Stomach (tissue), 9 donors: ENCODE measurements around the gene TOM1L1. TPM values are rescaled to one million over a fixed set of nuclear protein-coding genes. Genes with fewer than 3 reads are reported as not detected.

Source experiments
- DNase-seq, 2 donors: peaks; one replicate each; pipeline versions ENCODE4 v3.0.0 to v3.0.0-alpha.2; 2013 to 2019
- H3K27ac ChIP-seq, 5 donors: fragments of 200-600 bp in 4 of 5; sonication (generic) in 4 of 5; one replicate each; pipeline ENCODE4 v1.5.1; 2013 to 2019; ENCODE audit warnings: mild to moderate bottlenecking in 1 of 5, moderate library complexity in 1 of 5
- H3K27me3 ChIP-seq, 3 donors: fragments of 200-600 bp; sonication (generic); one replicate each; pipeline ENCODE4 v1.5.1; 2017 to 2019; ENCODE audit warnings: mixed run types in 1 of 3
- H3K36me3 ChIP-seq, 4 donors: fragments of 200-600 bp; sonication (generic); 1 replicate in 3 of 4; 2 replicates in 1 of 4; pipeline ENCODE4 v1.5.1; 2016 to 2019
- H3K4me1 ChIP-seq, 4 donors: fragments of 200-600 bp; sonication (generic); one replicate each; pipeline ENCODE4 v1.5.1; 2016 to 2019
- H3K4me3 ChIP-seq, 4 donors: fragments of 200-600 bp; sonication (generic) in 3 of 4; one replicate each; pipeline ENCODE4 v1.5.1; 2016 to 2019; ENCODE audit warnings: mild to moderate bottlenecking in 1 of 4
- H3K9me3 ChIP-seq, 4 donors: fragments of 200-600 bp; sonication (generic); one replicate each; pipeline ENCODE4 v1.5.1; 2016 to 2019
- EP300 ChIP-seq: sonication (generic); formaldehyde crosslinking; IDR thresholded peaks from one replicate; pipeline ENCODE4 v1.6.1; 2017; ENCODE audit warnings: antibody characterized with exemption
- POLR2A ChIP-seq, 4 donors: fragments of 450-650 bp; IDR thresholded peaks; one replicate each; pipeline ENCODE4 v1.6.1; 2016; ENCODE audit warnings: antibody characterized with exemption in 4 of 4, control low read depth in 2 of 4, mild to moderate bottlenecking in 1 of 4, moderate library complexity in 1 of 4
- POLR2AphosphoS5 ChIP-seq, 3 donors: sonication (generic); formaldehyde crosslinking; IDR thresholded peaks; one replicate each; pipeline ENCODE4 v1.6.1; 2016; ENCODE audit warnings: antibody characterized with exemption in 3 of 3
- WGBS, 5 donors: extraction: QIAGEN DNeasy Blood & Tissue Kit in 3 of 5; methylation state at CpG; one replicate each; pipeline versions ENCODE4 v1.1.5 to v1.1.7; 2013 to 2018; 5-methylcytosine and 5-hydroxymethylcytosine counted together
- intact Hi-C: fragments of 100-400 bp; cut with DNase I; formaldehyde crosslinking; loops from one replicate; pipeline ENCODE4 v1.15.1; 2023; ENCODE audit warnings: low total_unique reads
- polyA plus RNA-seq, 3 donors: library from polyadenylated mRNA; stranded (reverse); fragments of 200-250 nt; gene quantifications; one replicate each; pipeline ENCODE4 v1.2.3, GENCODE V29; 2013
- total RNA-seq, 5 donors: library from RNA; depleted of rRNA; stranded (reverse); fragments of >200 nt; gene quantifications; one replicate each; pipeline versions ENCODE4 v1.1.0 to v1.2.3, GENCODE V29; 2014 to 2016
- TF ChIP-seq, protein P1 (sequence below), 7 experiments: fragments of 450-650 bp in 4 of 7; fragments of 200-600 bp in 3 of 7; sonication (generic) in 3 of 7; IDR thresholded peaks; one replicate each; pipeline ENCODE4 v1.5.1; 2016 to 2019; ENCODE audit warnings: antibody characterized with exemption in 7 of 7, control low read depth in 2 of 7, mild to moderate bottlenecking in 1 of 7
- donor health status: healthy with polysubstance abuse.
- donor health status: Bipolar disorder and iron deficiency.
- donor health status: healthy.

Gene TOM1L1
- total and polyA plus RNA-seq, 8 donors: 19.4 to 134 (median 47.6) TPM

DNA sequence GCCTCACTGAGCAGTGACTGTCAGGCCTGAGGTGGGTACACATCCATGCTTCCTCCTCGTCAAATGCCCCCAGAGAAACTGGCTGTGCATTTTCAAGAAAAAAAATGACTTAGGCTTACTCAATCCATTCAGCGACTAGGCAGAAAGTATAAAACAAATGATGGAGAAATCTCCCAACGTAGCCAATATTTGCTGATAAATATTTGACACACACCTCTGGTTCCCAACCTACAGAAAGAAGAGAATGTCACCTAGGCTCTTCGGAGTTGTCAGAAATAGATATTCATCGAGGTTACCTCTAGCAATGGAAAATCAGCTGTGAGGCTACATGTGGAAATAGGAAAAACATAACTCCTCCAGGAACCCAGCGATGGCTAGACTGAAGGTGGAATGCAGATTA is 12.4 kb upstream of the TOM1L1 start:
- intact Hi-C loops: no loop called here
- no peak for TF ChIP-seq EP300
- TF ChIP-seq POLR2AphosphoS5 (IDR thresholded peaks at IDR 0.05): no peak
- TF ChIP-seq POLR2A (IDR thresholded peaks at IDR 0.05): no peak
- TF ChIP-seq, protein P1, sequence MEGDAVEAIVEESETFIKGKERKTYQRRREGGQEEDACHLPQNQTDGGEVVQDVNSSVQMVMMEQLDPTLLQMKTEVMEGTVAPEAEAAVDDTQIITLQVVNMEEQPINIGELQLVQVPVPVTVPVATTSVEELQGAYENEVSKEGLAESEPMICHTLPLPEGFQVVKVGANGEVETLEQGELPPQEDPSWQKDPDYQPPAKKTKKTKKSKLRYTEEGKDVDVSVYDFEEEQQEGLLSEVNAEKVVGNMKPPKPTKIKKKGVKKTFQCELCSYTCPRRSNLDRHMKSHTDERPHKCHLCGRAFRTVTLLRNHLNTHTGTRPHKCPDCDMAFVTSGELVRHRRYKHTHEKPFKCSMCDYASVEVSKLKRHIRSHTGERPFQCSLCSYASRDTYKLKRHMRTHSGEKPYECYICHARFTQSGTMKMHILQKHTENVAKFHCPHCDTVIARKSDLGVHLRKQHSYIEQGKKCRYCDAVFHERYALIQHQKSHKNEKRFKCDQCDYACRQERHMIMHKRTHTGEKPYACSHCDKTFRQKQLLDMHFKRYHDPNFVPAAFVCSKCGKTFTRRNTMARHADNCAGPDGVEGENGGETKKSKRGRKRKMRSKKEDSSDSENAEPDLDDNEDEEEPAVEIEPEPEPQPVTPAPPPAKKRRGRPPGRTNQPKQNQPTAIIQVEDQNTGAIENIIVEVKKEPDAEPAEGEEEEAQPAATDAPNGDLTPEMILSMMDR (IDR thresholded peaks at IDR 0.05): no peak
- 54 to 68% (median 65%) methylated on average over 6 of the region's 6 CpGs for WGBS, 5 donors
- Histone ChIP-seq H3K36me3 (no peaks in the 10 kb centered on the region), H3K9me3 (no peaks in the 10 kb centered on the region), H3K27ac (no peak overlapping the region), H3K4me1 (no peaks in the 10 kb centered on the region), H3K4me3 (no peak overlapping the region), H3K27me3 (no peaks in the 10 kb centered on the region)
- no peak for DNase-seq

DNA sequence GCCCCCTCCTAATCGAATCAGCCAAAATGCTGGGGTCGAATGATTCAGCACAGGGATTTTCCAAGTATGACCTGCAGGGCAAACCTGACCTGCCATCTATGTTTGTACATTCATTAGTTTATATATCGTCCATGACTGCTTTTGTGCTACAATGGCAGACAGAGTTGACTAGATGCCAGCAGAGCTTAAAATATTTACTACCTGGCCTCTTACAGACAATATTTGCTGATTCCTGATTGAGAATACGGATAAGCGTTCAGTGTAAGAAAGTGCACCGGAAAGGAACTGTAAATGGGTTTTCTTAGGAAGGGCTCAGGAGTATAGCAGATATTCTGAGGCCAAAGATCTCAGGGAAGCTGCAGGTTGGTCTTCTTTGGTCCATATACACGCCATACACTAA is 11.7 kb upstream of the TOM1L1 start:
- 35 to 64% (median 57%) methylated on average over 7 of the region's 7 CpGs for WGBS, 5 donors
- Histone ChIP-seq H3K4me3 (no peak overlapping the region), H3K36me3 (no peaks in the 10 kb centered on the region), H3K27ac (no peak overlapping the region), H3K4me1 (no peaks in the 10 kb centered on the region), H3K27me3 (no peaks in the 10 kb centered on the region), H3K9me3 (no peaks in the 10 kb centered on the region)
- no peak for TF ChIP-seq POLR2A (IDR thresholded peaks at IDR 0.05)
- TF ChIP-seq, protein P1 (IDR thresholded peaks at IDR 0.05): no peak
- DNase-seq: no peak
- intact Hi-C loops: no loop called here

DNA sequence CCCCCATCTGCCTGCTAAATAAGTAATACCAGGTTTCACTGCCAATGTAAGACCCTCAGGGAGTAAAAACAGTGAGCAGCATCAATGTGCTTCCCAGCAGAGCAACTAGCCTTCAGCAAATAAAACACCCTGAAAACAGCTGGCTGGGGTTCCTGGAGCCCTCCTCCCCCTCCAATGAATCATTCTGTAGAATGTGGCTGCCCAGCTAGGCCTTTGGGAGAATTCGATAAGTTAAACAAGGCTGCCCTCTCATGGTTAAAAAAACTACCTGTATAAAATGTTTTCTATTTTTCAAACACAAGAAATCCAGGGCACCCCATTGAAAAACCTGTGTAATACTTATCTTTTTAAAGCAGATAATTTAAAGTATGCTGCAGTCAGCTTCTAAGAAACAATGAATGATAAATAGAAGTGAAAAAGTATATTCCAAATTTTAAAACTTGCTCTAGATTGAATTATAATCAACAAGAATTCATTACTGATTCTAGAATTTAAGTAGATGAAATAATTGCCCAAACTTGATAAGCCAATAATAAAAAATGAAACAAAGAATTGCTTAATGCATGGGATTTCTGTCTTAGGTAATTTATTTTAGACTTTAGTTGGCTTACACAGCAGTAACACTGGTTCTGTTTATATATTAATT is 9.4 kb upstream of the TOM1L1 start:
- intact Hi-C loops: no loop called here
- no peak overlapping the region for H3K27ac ChIP-seq
- TF ChIP-seq, protein P1 (IDR thresholded peaks at IDR 0.05): peak in 2 of 7 experiments; percentile 30 to 34
- no peak for TF ChIP-seq EP300
- H3K9me3 ChIP-seq: no peaks in the 10 kb centered on the region
- H3K4me3 ChIP-seq: no peak overlapping the region
- peak in 1 of 2 donors; percentile 84 for DNase-seq
- no peaks in the 10 kb centered on the region for H3K36me3 ChIP-seq
- no peaks in the 10 kb centered on the region for H3K4me1 ChIP-seq
- no peaks in the 10 kb centered on the region for H3K27me3 ChIP-seq
- 0% methylated on average over 1 of the region's 1 CpG for WGBS, 5 donors

DNA sequence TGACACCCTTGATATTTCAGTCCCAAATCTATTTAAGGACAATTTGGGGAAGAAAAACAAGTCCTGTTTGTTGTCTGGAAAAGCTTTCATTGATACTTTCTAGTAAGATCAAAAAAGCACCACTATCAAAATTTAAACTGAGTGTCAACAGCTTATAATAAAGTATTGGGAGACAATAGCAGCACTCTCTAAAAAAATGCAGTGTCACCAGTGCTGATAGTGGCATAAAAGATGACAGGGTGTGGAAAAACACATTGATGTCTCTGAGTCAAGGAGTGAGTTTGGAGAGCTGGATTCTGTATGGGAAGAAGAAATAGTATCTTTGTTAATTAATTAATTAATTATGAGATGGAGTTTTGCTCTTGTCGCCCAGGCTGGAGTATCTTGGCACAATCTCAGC is 8.3 kb upstream of the TOM1L1 start:
- H3K9me3 ChIP-seq: no peaks in the 10 kb centered on the region
- no peak overlapping the region for H3K4me3 ChIP-seq
- 86 to 100% (median 91%) methylated on average over 1 of the region's 1 CpG for WGBS, 5 donors
- TF ChIP-seq POLR2AphosphoS5 (IDR thresholded peaks at IDR 0.05): no peak
- TF ChIP-seq EP300: no peak
- TF ChIP-seq, protein P1 (IDR thresholded peaks at IDR 0.05): no peak
- TF ChIP-seq POLR2A (IDR thresholded peaks at IDR 0.05): no peak
- H3K27ac ChIP-seq: no peak overlapping the region
- H3K4me1 ChIP-seq: no peaks in the 10 kb centered on the region
- no peaks in the 10 kb centered on the region for H3K36me3 ChIP-seq
- H3K27me3 ChIP-seq: no peaks in the 10 kb centered on the region
- no peak for DNase-seq
- intact Hi-C loops: no loop called here
